H1 (cell line): ENCODE measurements around the gene DLEC1. TPM values are rescaled to one million over a fixed set of nuclear protein-coding genes. Genes with fewer than 3 reads are reported as not detected.

ENCODE experiments used
- CBX5 ChIP-seq: fragments of 300-800, 300-1000 bp; sonication (generic); IDR thresholded peaks from 2 replicates; pipeline ENCODE4 v1.7.1; 2016; ENCODE audit warnings: antibody characterized with exemption, low read length, low read depth
- CHD1 ChIP-seq: IDR thresholded peaks from 2 replicates; pipeline ENCODE4 v1.6.1; 2012; ENCODE audit warnings: low read depth, low read length, improper control_type of control experiment
- GTF2F1 ChIP-seq: IDR thresholded peaks from 2 replicates; pipeline ENCODE4 v1.6.1; 2012; ENCODE audit warnings: low read depth, low read length, improper control_type of control experiment, borderline replicate concordance
- KDM1A ChIP-seq: fragments of 200-600, 300-600 bp; sonication (generic); IDR thresholded peaks from 2 replicates; pipeline ENCODE4 v1.7.1; 2016; ENCODE audit warnings: mild to moderate bottlenecking, low read length, borderline replicate concordance
- RNF2 ChIP-seq: fragments of 200-900, 300-1000 bp; sonication (generic); IDR thresholded peaks from 2 replicates; pipeline ENCODE4 v1.7.1; 2016; ENCODE audit warnings: borderline replicate concordance, low read depth, mild to moderate bottlenecking, antibody characterized with exemption, low read length; ENCODE audit not compliant: poor library complexity, severe bottlenecking; ENCODE audit errors: missing control alignments
- SIN3A ChIP-seq, 2 experiments: IDR thresholded peaks in 1 of 2; conservative IDR thresholded peaks in 1 of 2; 2 replicates each; pipeline ENCODE4 v1.6.1; 2011 to 2012; ENCODE audit warnings: low read length in 2 of 2, improper control_type of control experiment in 1 of 2, low read depth in 1 of 2, mild to moderate bottlenecking in 1 of 2
- polyA plus RNA-seq, 7 experiments: library from polyadenylated mRNA; depleted of rRNA in 3 of 7; stranded (reverse) in 5 of 7; unstranded in 2 of 7; fragments of >200 nt in 5 of 7; fragments of 200-250 nt in 2 of 7; gene quantifications; 1 replicate in 5 of 7; 2 replicates in 1 of 7; 4 replicates in 1 of 7; pipeline versions ENCODE4 v1.2.1 to v1.2.3, GENCODE V29; 2011 to 2013; ENCODE audit warnings: missing spikeins in 2 of 7, mixed read lengths in 2 of 7
- total RNA-seq: library from RNA; stranded (reverse); fragmentation: NEBNext Ultra II Directional; extraction: Animal tissue kit (Norgen Biotek cat#: 25700); gene quantifications from 2 replicates; pipeline ENCODE4 v1.2.1, GENCODE V29; 2021

The DLEC1 gene
- total and polyA plus RNA-seq, 2 of the 8 experiments (the other 6 are each of a cell fraction or from before 2014, with no cell fraction given): 0.26 to 0.76 TPM

DNA sequence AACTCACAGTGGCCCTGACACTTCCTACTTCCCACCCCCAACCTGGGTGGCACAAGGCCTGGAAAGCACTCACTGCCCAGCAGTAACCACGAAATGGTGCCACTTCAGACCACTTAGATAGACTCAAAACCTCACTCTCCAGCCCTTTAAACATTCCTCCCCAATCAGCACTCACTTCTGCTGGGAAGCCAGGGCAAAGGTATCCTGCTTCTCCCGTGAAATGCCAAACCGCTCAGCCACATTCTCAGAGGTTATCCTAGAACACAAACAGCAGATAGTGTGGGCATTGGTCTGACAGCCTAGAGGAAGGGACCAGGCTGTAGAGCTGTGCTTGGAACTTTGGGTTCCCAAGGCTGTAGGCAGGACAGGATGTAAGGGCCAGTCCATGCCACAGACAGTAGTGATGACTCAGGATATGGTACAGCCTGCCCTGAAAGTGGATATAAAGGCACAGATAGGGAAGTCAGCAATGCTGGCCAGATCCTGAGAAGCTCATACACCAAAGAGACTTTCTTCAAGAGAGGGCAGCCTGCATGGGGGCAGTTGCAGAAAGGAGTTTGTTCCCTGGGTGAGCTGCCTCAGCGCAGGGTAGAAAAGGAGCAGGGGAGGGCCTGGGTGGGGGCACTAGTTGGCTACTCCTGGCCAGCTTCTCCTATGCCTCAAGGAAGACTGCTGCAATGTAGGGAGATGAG, 88.7 kb downstream of the DLEC1 start (continued):
- no peak for TF ChIP-seq KDM1A
- TF ChIP-seq CBX5: no peak
- no peak for TF ChIP-seq RNF2
- TF ChIP-seq GTF2F1: no peak
- TF ChIP-seq SIN3A (conservative IDR thresholded peaks at IDR 0.05 in 1 of 2, IDR thresholded peaks at IDR 0.05 in 1 of 2; ENCODE audit: low read depth in 1 of 2, low read length in 2 of 2): no peak
- TF ChIP-seq CHD1: no peak
